GM18867 (cell line): ENCODE measurements around the gene FHOD3.
A peak's percentile ranks its signal among the peaks of the same experiment; 100 is the strongest.

ENCODE experiments used
- ATAC-seq: cut with Tn5 transposase; IDR thresholded peaks from one replicate; pipeline ENCODE4 v1.9.1; 2021; ENCODE audit warnings: mild to moderate bottlenecking, moderate library complexity; ENCODE audit not compliant: unreplicated experiment

FHOD3 gene

GRCh38 chr18:36610661-36611060 is 313.1 kb downstream of the FHOD3 start:
- no peak for ATAC-seq

- no peak for ATAC-seq
These were observed 315.6 kb downstream of the FHOD3 start for GRCh38 chr18:36613069-36613468.

- ATAC-seq, result no peak
These were observed 316.3 kb downstream of the FHOD3 start for GRCh38 chr18:36613810-36614209.

GRCh38 chr18:36620788-36621187 is 323.3 kb downstream of the FHOD3 start:
- ATAC-seq, result no peak

GRCh38 chr18:36622610-36623009 is 325.1 kb downstream of the FHOD3 start:
- no peak for ATAC-seq

GRCh38 chr18:36623091-36623490 is 325.6 kb downstream of the FHOD3 start:
- ATAC-seq, result no peak

GRCh38 chr18:36623681-36624190 is 326.2 kb downstream of the FHOD3 start:
- ATAC-seq, result no peak

- no peak for ATAC-seq
These were observed 327.1 kb downstream of the FHOD3 start for GRCh38 chr18:36624451-36625167.

GRCh38 chr18:36625386-36625785 is 327.9 kb downstream of the FHOD3 start:
- ATAC-seq, result no peak

GRCh38 chr18:36627637-36628036 is 330.1 kb downstream of the FHOD3 start:
- ATAC-seq, result no peak

GRCh38 chr18:36628435-36629137 is 331.1 kb downstream of the FHOD3 start:
- ATAC-seq, result no peak

GRCh38 chr18:36629138-36629530 is 331.6 kb downstream of the FHOD3 start:
- ATAC-seq, result no peak

GRCh38 chr18:36629836-36630235 is 332.3 kb downstream of the FHOD3 start:
- no peak for ATAC-seq

GRCh38 chr18:36630917-36631316 is 333.4 kb downstream of the FHOD3 start:
- no peak for ATAC-seq

- ATAC-seq, result no peak
These were observed 336.5 kb downstream of the FHOD3 start for GRCh38 chr18:36633961-36634412.

- ATAC-seq, result no peak
These were observed 337.2 kb downstream of the FHOD3 start for GRCh38 chr18:36634573-36635216.

- ATAC-seq, result peak; percentile 30
These were observed 338.0 kb downstream of the FHOD3 start for GRCh38 chr18:36635414-36636096.

- ATAC-seq, result peak; percentile 47
These were observed 338.8 kb downstream of the FHOD3 start for GRCh38 chr18:36636237-36636817.

- peak; percentile 95 for ATAC-seq
These were observed 340.7 kb downstream of the FHOD3 start for GRCh38 chr18:36638224-36638623.

GRCh38 chr18:36640021-36640952 is 342.8 kb downstream of the FHOD3 start:
- ATAC-seq, result no peak
